Endothelial cell of umbilical vein (primary cell): ENCODE results near the gene PTPRQ. TPM values are rescaled to one million over a fixed set of nuclear protein-coding genes. Genes with fewer than 3 reads are reported as not detected.

Source experiments
- BruUV-seq: library from RNA; stranded (reverse); fragments of 400-500 nt; replicated peaks from 2 replicates; lab custom pipeline; 2021; lab: Mats Ljungman, UMichigan
- CTCF ChIA-PET: fragments of 300-600, 350-600 bp; sonication (Branson Sonifier 250); formaldehyde crosslinking; loops from one replicate; lab custom pipeline; 2021; ENCODE audit warnings: antibody characterized with exemption, inconsistent platforms; lab: Charles Lee
- POLR2A ChIA-PET: fragments of 300-600, 350-600 bp; sonication (Branson Sonifier 250); formaldehyde crosslinking; loops from one replicate; lab custom pipeline; 2021; ENCODE audit warnings: antibody characterized with exemption, inconsistent platforms; lab: Charles Lee
- DNase-seq: peaks from one replicate; pipeline ENCODE4 v3.0.0-alpha.2; 2011; ENCODE audit warnings: low read depth, low spot score
- FAIRE-seq: peaks from 2 replicates; lab custom pipeline; 2011; peaks lifted over from hg19 to GRCh38; lab: Jason Lieb, UNC
- H2AFZ ChIP-seq: 2 replicates; pipeline ENCODE4 v1.6.0; 2012; ENCODE audit warnings: low read depth, low read length, control low read depth, inconsistent platforms
- H3K27ac ChIP-seq: 2 replicates; pipeline ENCODE4 v1.5.1; 2011; ENCODE audit warnings: low read depth, mild to moderate bottlenecking, control low read depth, low read length, moderate library complexity; ENCODE audit not compliant: insufficient read depth
- H3K27me3 ChIP-seq, 2 experiments: 2 replicates each; pipeline versions ENCODE4 v1.6.0 to v1.6.1; 2011; ENCODE audit warnings: low read length in 2 of 2, mixed read lengths in 1 of 2; ENCODE audit not compliant: control insufficient read depth in 2 of 2, insufficient read depth in 2 of 2
- H3K36me3 ChIP-seq, 2 experiments: 2 replicates in 1 of 2; 3 replicates in 1 of 2; pipeline ENCODE4 v1.5.1; 2011; ENCODE audit warnings: low read length in 2 of 2, mild to moderate bottlenecking in 1 of 2, moderate library complexity in 1 of 2; ENCODE audit not compliant: control insufficient read depth in 2 of 2, insufficient read depth in 2 of 2; ENCODE audit errors: extremely low read depth in 1 of 2
- H3K4me1 ChIP-seq: 3 replicates; pipeline ENCODE4 v1.5.1; 2011; ENCODE audit warnings: mild to moderate bottlenecking, low read length; ENCODE audit not compliant: control insufficient read depth, insufficient read depth; ENCODE audit errors: extremely low read depth
- H3K4me2 ChIP-seq: 2 replicates; pipeline ENCODE4 v1.6.1; 2011; ENCODE audit warnings: low read length, control low read depth, mixed read lengths; ENCODE audit not compliant: insufficient read depth
- H3K4me3 ChIP-seq, 3 experiments: fragments of 200-600 bp in 1 of 3; sonication (generic), shearing (Covaris generic) in 1 of 3; replicated peaks in 1 of 3; 2 replicates each; pipeline ENCODE4 v1.5.1; 2011 to 2016; ENCODE audit warnings: control low read depth in 3 of 3, low read length in 3 of 3, mild to moderate bottlenecking in 2 of 3, inconsistent platforms in 1 of 3, low read depth in 1 of 3, moderate library complexity in 1 of 3; ENCODE audit not compliant: insufficient read depth in 1 of 3
- H3K79me2 ChIP-seq: 2 replicates; pipeline ENCODE4 v1.6.0; 2012; ENCODE audit warnings: low read length, inconsistent platforms; ENCODE audit not compliant: control insufficient read depth, insufficient read depth
- H3K9ac ChIP-seq: replicated peaks from 2 replicates; pipeline ENCODE3; 2011; ENCODE audit warnings: low read length, control low read depth; ENCODE audit not compliant: insufficient read depth; ENCODE audit errors: extremely low read depth
- H3K9me1 ChIP-seq: replicated peaks from 3 replicates; pipeline ENCODE4 v1.6.0; 2011; ENCODE audit warnings: mild to moderate bottlenecking, low read length; ENCODE audit not compliant: control insufficient read depth, insufficient read depth; ENCODE audit errors: extremely low read depth
- H3K9me3 ChIP-seq: replicated peaks from 2 replicates; pipeline ENCODE4 v1.5.1; 2012; ENCODE audit warnings: low read length, inconsistent platforms; ENCODE audit not compliant: control insufficient read depth, insufficient read depth
- H4K20me1 ChIP-seq: replicated peaks from 2 replicates; pipeline ENCODE3; 2011; ENCODE audit warnings: mild to moderate bottlenecking, low read length; ENCODE audit not compliant: control insufficient read depth, insufficient read depth; ENCODE audit errors: extremely low read depth
- FOS ChIP-seq: IDR thresholded peaks from 2 replicates; pipeline ENCODE4 v1.6.1; 2011; ENCODE audit warnings: mild to moderate bottlenecking, low read length, moderate library complexity, borderline replicate concordance; ENCODE audit not compliant: insufficient read depth
- JUN ChIP-seq: IDR thresholded peaks from 2 replicates; pipeline ENCODE4 v1.6.1; 2011; ENCODE audit warnings: borderline replicate concordance, low read depth; ENCODE audit not compliant: insufficient read length, insufficient read depth
- MYC ChIP-seq: IDR thresholded peaks from one replicate; pipeline ENCODE4 v1.6.1; 2011; ENCODE audit warnings: mild to moderate bottlenecking, low read depth, low read length
- POLR2A ChIP-seq: IDR thresholded peaks from 2 replicates; pipeline ENCODE4 v1.6.1; 2012; ENCODE audit warnings: low read depth, mild to moderate bottlenecking, control low read depth, low read length
- POLR2AphosphoS5 ChIP-seq: IDR thresholded peaks from 2 replicates; pipeline ENCODE4 v1.6.1; 2012; ENCODE audit warnings: low read depth, mild to moderate bottlenecking, control low read depth, low read length, moderate library complexity; ENCODE audit not compliant: insufficient read depth
- dilution Hi-C: fragments of 300-500 bp; cut with MboI; formaldehyde crosslinking; loops from one replicate; pipeline ENCODE4 v1.15.0; 2019; ENCODE audit warnings: low sequenced_read_pairs; ENCODE audit not compliant: extremely low pct_ligation_motif_present
- intact Hi-C: fragments of 100-400 bp; cut with micrococcal nuclease; formaldehyde crosslinking; loops from one replicate; pipeline ENCODE4 v1.10.0; 2022
- polyA plus RNA-seq, 4 experiments: library from polyadenylated mRNA; depleted of rRNA in 3 of 4; stranded (reverse) in 3 of 4; unstranded in 1 of 4; fragments of >200 nt; gene quantifications; 2 replicates each; pipeline versions ENCODE4 v1.2.1 to v1.2.3, GENCODE V29; 2011 to 2012; ENCODE audit warnings: missing spikeins in 1 of 4
- total RNA-seq: library from RNA; stranded (reverse); gene quantifications from 2 replicates; pipeline ENCODE4 v1.2.3, GENCODE V29; 2021
- TF ChIP-seq, protein P1 (sequence below): IDR thresholded peaks from 2 replicates; pipeline ENCODE4 v1.6.1; 2011; ENCODE audit not compliant: insufficient read depth, insufficient read length
- TF ChIP-seq, protein P2 (sequence below), 2 donors: IDR thresholded peaks; 1 replicate in 1 of 2; 2 replicates in 1 of 2; pipeline ENCODE4 v1.5.1; 2011; ENCODE audit warnings: low read length in 2 of 2, mild to moderate bottlenecking in 2 of 2, moderate library complexity in 2 of 2, control low read depth in 1 of 2, inconsistent platforms in 1 of 2, low read depth in 1 of 2; ENCODE audit not compliant: insufficient read depth in 1 of 2; ENCODE audit errors: extremely low read depth in 1 of 2

Gene PTPRQ
- total and polyA plus RNA-seq, 2 donors (not counting 3 experiments of a cell fraction or from before 2014, with no cell fraction given): not detected

DNA sequence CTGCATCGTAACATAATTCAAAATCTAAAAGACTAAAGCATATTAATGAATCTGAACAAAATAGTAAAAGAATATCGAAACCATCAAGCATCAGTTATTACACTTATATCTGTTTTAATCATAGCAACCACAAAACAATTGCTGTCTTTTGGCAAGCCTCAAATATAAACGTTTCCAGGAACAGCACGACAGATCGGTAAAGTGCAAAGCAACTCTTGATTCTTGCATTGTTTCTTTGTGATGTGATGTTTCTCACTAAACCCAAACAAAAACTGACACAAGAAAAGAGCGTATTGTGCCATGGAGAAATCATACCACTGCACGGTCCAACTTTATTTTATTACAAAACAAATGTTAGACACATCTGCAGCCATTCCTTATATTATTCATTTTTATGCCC, 254.2 kb downstream of the PTPRQ start:
- H3K4me3 ChIP-seq: no peak overlapping the region
- H4K20me1 ChIP-seq: no peaks in the 10 kb centered on the region
- H3K4me1 ChIP-seq: no peaks in the 10 kb centered on the region
- no peak overlapping the region for H3K27ac ChIP-seq
- H3K9ac ChIP-seq: no peak overlapping the region
- no peak for TF ChIP-seq JUN
- TF ChIP-seq, protein P1, sequence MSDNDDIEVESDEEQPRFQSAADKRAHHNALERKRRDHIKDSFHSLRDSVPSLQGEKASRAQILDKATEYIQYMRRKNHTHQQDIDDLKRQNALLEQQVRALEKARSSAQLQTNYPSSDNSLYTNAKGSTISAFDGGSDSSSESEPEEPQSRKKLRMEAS: no peak
- H3K9me1 ChIP-seq: no peaks in the 10 kb centered on the region
- H3K9me3 ChIP-seq: no peaks in the 10 kb centered on the region
- ChIA-PET CTCF (no interaction called here), POLR2A (no interaction called here)
- no TSS peak for BruUV-seq
- intact Hi-C loops (no loop called here), dilution Hi-C loops (no loop called here)
- H3K27me3 ChIP-seq: no peaks in the 10 kb centered on the region
- FAIRE-seq: no peak
- no peak overlapping the region for H2AFZ ChIP-seq
- DNase-seq: no peak
- H3K79me2 ChIP-seq: no peaks in the 10 kb centered on the region
- no peak overlapping the region for H3K4me2 ChIP-seq
- H3K36me3 ChIP-seq: no peaks in the 10 kb centered on the region

DNA sequence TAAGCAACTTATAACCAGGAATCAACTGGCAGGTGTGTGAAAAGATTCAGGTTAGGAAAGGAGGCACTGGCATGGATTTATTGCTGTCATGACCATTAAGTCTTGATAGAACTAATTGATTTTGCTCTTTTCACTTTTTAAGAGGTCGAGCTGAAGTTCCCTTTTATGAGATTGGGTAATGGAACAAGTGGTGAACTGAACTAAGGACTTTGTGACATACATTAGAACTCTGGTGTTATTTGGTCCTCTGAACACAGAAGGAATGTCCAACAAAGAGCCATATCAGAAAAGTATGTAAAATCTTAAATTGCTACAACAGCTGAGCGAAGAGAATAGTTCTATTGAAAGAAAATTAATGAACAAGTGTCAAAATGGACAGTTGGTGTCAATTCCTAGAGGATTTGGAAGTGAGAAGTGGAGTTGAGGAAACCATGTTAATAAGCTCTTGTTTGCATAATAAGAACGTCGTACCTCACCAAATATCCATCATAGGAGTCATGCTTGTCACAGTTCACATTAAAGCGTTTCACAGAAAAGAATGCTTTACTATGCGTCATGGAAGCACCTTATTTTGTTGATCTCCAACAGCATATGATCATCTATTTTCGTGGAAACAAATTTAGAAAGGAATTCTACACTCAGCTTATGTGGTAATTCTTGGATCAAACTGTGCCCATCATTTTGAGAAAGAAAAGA, 255.0 kb downstream of the PTPRQ start:
- dilution Hi-C loops: no loop called here
- CTCF ChIA-PET: no interaction called here
- no peak for TF ChIP-seq JUN
- TF ChIP-seq FOS: no peak
- TF ChIP-seq, protein P2, sequence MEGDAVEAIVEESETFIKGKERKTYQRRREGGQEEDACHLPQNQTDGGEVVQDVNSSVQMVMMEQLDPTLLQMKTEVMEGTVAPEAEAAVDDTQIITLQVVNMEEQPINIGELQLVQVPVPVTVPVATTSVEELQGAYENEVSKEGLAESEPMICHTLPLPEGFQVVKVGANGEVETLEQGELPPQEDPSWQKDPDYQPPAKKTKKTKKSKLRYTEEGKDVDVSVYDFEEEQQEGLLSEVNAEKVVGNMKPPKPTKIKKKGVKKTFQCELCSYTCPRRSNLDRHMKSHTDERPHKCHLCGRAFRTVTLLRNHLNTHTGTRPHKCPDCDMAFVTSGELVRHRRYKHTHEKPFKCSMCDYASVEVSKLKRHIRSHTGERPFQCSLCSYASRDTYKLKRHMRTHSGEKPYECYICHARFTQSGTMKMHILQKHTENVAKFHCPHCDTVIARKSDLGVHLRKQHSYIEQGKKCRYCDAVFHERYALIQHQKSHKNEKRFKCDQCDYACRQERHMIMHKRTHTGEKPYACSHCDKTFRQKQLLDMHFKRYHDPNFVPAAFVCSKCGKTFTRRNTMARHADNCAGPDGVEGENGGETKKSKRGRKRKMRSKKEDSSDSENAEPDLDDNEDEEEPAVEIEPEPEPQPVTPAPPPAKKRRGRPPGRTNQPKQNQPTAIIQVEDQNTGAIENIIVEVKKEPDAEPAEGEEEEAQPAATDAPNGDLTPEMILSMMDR (IDR thresholded peaks at IDR 0.05; ENCODE audit: extremely low read depth in 1 of 2, insufficient read depth in 1 of 2, low read depth in 1 of 2, low read length in 2 of 2): no peak
- no peak for TF ChIP-seq MYC
- TF ChIP-seq, protein P1: no peak
- no peak for TF ChIP-seq POLR2A
- no peak for TF ChIP-seq POLR2AphosphoS5
- H3K4me2 ChIP-seq: no peak overlapping the region
- intact Hi-C loops: no loop called here
- DNase-seq (no peak), FAIRE-seq (no peak)
- H3K4me1 ChIP-seq: no peaks in the 10 kb centered on the region
- H3K27me3 ChIP-seq: no peaks in the 10 kb centered on the region
- no peaks in the 10 kb centered on the region for H3K9me3 ChIP-seq
- H4K20me1 ChIP-seq: no peaks in the 10 kb centered on the region
- H3K4me3 ChIP-seq: no peak overlapping the region
- H3K79me2 ChIP-seq: no peaks in the 10 kb centered on the region
- H3K27ac ChIP-seq: no peak overlapping the region
- H3K9me1 ChIP-seq: no peaks in the 10 kb centered on the region
- H3K36me3 ChIP-seq: no peaks in the 10 kb centered on the region
- POLR2A ChIA-PET: no interaction called here
- H3K9ac ChIP-seq: no peak overlapping the region
- no TSS peak for BruUV-seq
- H2AFZ ChIP-seq: no peak overlapping the region
